ENCODE measurements around the gene ATP13A4. TPM values are rescaled to one million over a fixed set of nuclear protein-coding genes. Genes with fewer than 3 reads are reported as not detected.
"Not testable (repeated sequence)": the region's sequence is repeated elsewhere in the genome, so short reads cannot be mapped to it uniquely, and the experiment has no call there.

The ATP13A4 gene
- total and polyA plus RNA-seq, 2 of the 4 experiments (the other 2 are of a cell fraction): under 0.01 TPM; not detected in 1

DNA sequence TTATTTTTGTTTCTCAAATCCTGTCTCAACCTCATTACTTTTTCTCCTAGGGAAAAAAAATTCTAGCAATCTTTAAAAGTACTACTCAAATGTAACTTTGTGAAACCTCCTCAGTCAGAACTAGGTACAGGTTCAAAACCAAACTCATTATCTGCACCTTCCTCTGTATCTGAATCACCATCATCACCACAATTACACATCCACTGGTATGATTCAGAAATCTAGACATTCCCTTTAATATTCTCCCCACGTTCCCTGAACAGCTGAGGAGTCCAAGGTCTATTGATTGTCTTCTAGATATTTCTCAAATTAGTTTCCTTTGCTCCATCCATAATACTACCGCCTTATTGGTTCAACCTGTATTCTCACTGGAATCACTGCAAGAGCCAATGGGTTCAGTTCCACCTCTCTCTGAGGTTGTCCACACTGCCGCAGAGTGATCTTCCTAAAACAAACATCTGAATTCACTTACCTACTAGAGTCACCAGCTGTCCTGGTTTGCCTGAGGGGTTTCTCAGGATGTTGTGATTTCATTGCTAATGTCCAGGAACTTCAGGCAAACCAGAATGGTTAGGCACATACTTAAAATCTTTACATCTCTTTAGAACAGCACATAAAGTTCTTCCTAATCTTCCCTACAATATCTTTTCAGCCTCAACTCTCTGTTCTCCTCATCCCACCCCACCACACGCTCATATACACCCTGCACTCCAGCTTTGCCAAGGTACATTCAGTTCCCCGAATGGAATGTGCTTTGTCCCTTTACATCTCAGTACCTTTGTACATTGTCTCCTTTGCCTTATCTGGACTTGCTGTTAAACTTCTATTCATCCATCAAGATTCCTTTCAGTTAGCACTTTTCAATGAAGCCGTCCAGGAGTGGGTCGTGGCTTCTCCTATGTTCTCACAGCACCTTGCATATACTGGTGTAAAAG, 24.2 kb downstream of the ATP13A4 start:
- Histone ChIP-seq H2BK15ac (ENCODE audit: low read depth, low read length) (no peak overlapping the region), H3K27ac (ENCODE audit: insufficient read depth, low read length) (no peak overlapping the region), H2AFZ (replicated peaks; ENCODE audit: low read length, poor library complexity) (no peak overlapping the region), H3K36me3 (ENCODE audit: control insufficient read depth, insufficient read depth, low read length) (no peaks in the 10 kb centered on the region), H3K4me1 (ENCODE audit: control insufficient read depth, insufficient read depth, low read length) (no peaks in the 10 kb centered on the region), H4K5ac (ENCODE audit: low read depth, low read length) (no peak overlapping the region), H3K9me1 (ENCODE audit: insufficient read depth, low read length) (no peaks in the 10 kb centered on the region), H3K14ac (replicated peaks; ENCODE audit: low read depth, low read length) (no peak overlapping the region), H3K18ac (ENCODE audit: low read depth, low read length) (no peak overlapping the region), H3K79me1 (ENCODE audit: low read depth in 1 of 2, low read length in 2 of 2) (no peaks in the 10 kb centered on the region), H2AK9ac (replicated peaks; ENCODE audit: low read depth, low read length, poor library complexity) (no peak overlapping the region), H3K4me3 (ENCODE audit: insufficient read depth, low read depth, low read length) (no peak overlapping the region), H3K9ac (ENCODE audit: low read depth, low read length) (no peak overlapping the region), H4K20me1 (ENCODE audit: insufficient read depth, low read length) (no peaks in the 10 kb centered on the region), H2BK20ac (ENCODE audit: low read depth, low read length) (no peak overlapping the region), H3K4me2 (ENCODE audit: low read depth, low read length) (no peak overlapping the region), H3K4ac (ENCODE audit: low read depth, low read length) (no peak overlapping the region), H2BK120ac (ENCODE audit: low read depth, low read length) (no peak overlapping the region), H3K27me3 (ENCODE audit: control insufficient read depth, insufficient read depth, low read length) (no peaks in the 10 kb centered on the region), H2BK5ac (ENCODE audit: low read depth, low read length, poor library complexity, severe bottlenecking) (no peak overlapping the region), H3K23ac (ENCODE audit: low read depth, low read length) (no peak overlapping the region), H4K91ac (ENCODE audit: insufficient read depth, low read depth, low read length) (no peak overlapping the region), H3K56ac (ENCODE audit: extremely low read depth, insufficient read depth, low read length) (no peak overlapping the region), H3K9me3 (ENCODE audit: control insufficient read depth, insufficient read depth, low read length) (no peaks in the 10 kb centered on the region), H4K8ac (ENCODE audit: low read depth in 2 of 2, low read length in 2 of 2) (no peak overlapping the region), H2AK5ac (ENCODE audit: low read depth, low read length) (no peak overlapping the region)
- ChIA-PET CTCF (no interaction called here), POLR2A (ENCODE audit: unreplicated experiment) (no interaction called here)
- DNase-seq (no peak), ATAC-seq (ENCODE audit: low read depth) (no peak)
- dilution Hi-C loops (cut with HindIII; ENCODE audit: low sequenced_read_pairs, unreplicated experiment) (no loop called here), in situ Hi-C loops (cut with MboI; ENCODE audit: low sequenced_read_pairs) (no loop called here), intact Hi-C loops (cut with micrococcal nuclease) (no loop called here)
- TF ChIP-seq RAD21 (IDR thresholded peaks at IDR 0.05; ENCODE audit: low read length): no peak
- TF ChIP-seq FOS (IDR thresholded peaks at IDR 0.05; ENCODE audit: low read depth, low read length): no peak
- WGBS, 2 experiments (ENCODE audit: extremely low coverage in 2 of 2, insufficient read length in 1 of 2): 41% methylated on average over 3 of the region's 7 CpGs; no CpG with 5 or more reads in 1 of the 2 experiments
- BruUV-seq (replicated peaks): no TSS peak

DNA sequence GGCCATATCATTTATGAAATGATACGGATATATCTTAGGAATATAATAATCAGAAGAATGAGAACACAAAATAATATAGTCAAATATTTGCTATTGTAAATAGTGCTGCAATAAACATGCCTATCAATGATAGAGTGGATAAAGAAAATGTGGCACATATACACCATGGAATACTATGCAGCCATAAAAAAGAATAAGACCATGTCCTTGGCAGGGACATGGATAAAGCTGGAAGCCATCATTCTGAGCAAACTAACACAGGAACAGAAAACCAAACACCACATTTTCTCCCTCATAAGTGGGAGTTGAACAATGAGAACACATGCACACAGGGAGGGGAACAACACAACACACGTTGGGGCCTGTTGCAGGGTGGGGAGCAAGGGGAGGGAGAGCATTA, 28.6 kb downstream of the ATP13A4 start:
- DNase-seq; H4K20me1 ChIP-seq (ENCODE audit: insufficient read depth, low read length); H3K9me3 ChIP-seq (ENCODE audit: control insufficient read depth, insufficient read depth, low read length); H3K4me1 ChIP-seq (ENCODE audit: control insufficient read depth, insufficient read depth, low read length); CTCF ChIA-PET; H3K27ac ChIP-seq (ENCODE audit: insufficient read depth, low read length); ATAC-seq (ENCODE audit: low read depth); H3K36me3 ChIP-seq (ENCODE audit: control insufficient read depth, insufficient read depth, low read length); intact Hi-C loops (cut with micrococcal nuclease); H3K79me1 ChIP-seq (ENCODE audit: low read depth in 1 of 2, low read length in 2 of 2); H3K4me2 ChIP-seq (ENCODE audit: low read depth, low read length); H3K14ac ChIP-seq (replicated peaks; ENCODE audit: low read depth, low read length); H2AK5ac ChIP-seq (ENCODE audit: low read depth, low read length); H3K18ac ChIP-seq (ENCODE audit: low read depth, low read length); H2BK120ac ChIP-seq (ENCODE audit: low read depth, low read length); H4K91ac ChIP-seq (ENCODE audit: insufficient read depth, low read depth, low read length); H2BK20ac ChIP-seq (ENCODE audit: low read depth, low read length); H2AFZ ChIP-seq (replicated peaks; ENCODE audit: low read length, poor library complexity); H3K23ac ChIP-seq (ENCODE audit: low read depth, low read length); H2AK9ac ChIP-seq (replicated peaks; ENCODE audit: low read depth, low read length, poor library complexity); BruUV-seq (replicated peaks); POLR2A ChIA-PET (ENCODE audit: unreplicated experiment); H3K9ac ChIP-seq (ENCODE audit: low read depth, low read length); H4K8ac ChIP-seq (ENCODE audit: low read depth in 2 of 2, low read length in 2 of 2); H3K9me1 ChIP-seq (ENCODE audit: insufficient read depth, low read length); H3K56ac ChIP-seq (ENCODE audit: extremely low read depth, insufficient read depth, low read length); in situ Hi-C loops (cut with MboI; ENCODE audit: low sequenced_read_pairs); H3K4ac ChIP-seq (ENCODE audit: low read depth, low read length); H3K4me3 ChIP-seq (ENCODE audit: insufficient read depth, low read depth, low read length); dilution Hi-C loops (cut with HindIII; ENCODE audit: low sequenced_read_pairs, unreplicated experiment); H2BK15ac ChIP-seq (ENCODE audit: low read depth, low read length); H3K27me3 ChIP-seq (ENCODE audit: control insufficient read depth, insufficient read depth, low read length); H4K5ac ChIP-seq (ENCODE audit: low read depth, low read length); H2BK5ac ChIP-seq (ENCODE audit: low read depth, low read length, poor library complexity, severe bottlenecking): not testable (repeated sequence)
- no CpG with 5 or more reads among the region's 2 CpGs for WGBS, 2 experiments (ENCODE audit: extremely low coverage in 2 of 2, insufficient read length in 1 of 2)

All from IMR-90 (cell line).